Measurements from ENCODE around the gene OR7D4.

DNA sequence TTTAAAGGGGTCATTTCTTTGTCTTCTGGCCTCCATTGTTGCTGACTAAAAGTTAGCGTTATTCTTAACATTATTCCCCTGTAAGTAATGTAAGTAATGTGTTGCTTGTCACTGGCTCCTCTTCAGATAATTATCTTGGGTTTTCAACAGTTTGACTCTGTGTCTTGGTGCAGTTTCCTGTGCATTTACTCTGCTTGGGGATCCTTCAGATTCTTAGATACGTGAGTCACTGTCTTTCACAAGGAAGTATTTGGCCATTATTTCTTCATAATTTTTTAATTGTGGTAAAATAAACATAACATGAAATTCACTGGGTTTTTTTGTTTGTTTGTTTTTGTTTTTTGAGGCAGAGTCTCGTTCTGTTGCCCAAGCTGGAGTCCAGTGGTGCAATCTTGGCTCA lies 54.1 kb downstream of the OR7D4 start:
- TF ChIP-seq FOSL1 (IDR thresholded peaks at IDR 0.05; ENCODE audit: low read depth) (no peak), POLR2AphosphoS5 (IDR thresholded peaks at IDR 0.05; ENCODE audit: low read depth, low read length) (no peak), EZH2phosphoT487 (IDR thresholded peaks at IDR 0.05; ENCODE audit: borderline replicate concordance) (no peak)
